Naive thymus-derived CD8-positive, alpha-beta T cell (primary cell): Measurements from ENCODE around the gene NOL8. TPM values are rescaled to one million over a fixed set of nuclear protein-coding genes. Genes with fewer than 3 reads are reported as not detected.

Experiments used
- ATAC-seq, 2 donors: fragments of 150-1000 bp; cut with Tn5 transposase in 1 of 2; sonication (Bioruptor Pico), chemical (Tn5 transposase) in 1 of 2; 1 replicate in 1 of 2; 2 replicates in 1 of 2; pipeline ENCODE4 v1.10.0; 2021; ENCODE audit warnings: mild to moderate bottlenecking in 2 of 2, moderate library complexity in 2 of 2
- POLR2A ChIA-PET: fragments of 350-600 bp; sonication (Branson Sonifier 250); formaldehyde crosslinking; loops from one replicate; lab custom pipeline; 2021; ENCODE audit warnings: antibody characterized with exemption; lab: Charles Lee
- DNase-seq, 10 donors: peaks; one replicate each; pipeline versions ENCODE4 v3.0.0 to v3.0.0-alpha.2; 2020 to 2022
- H3K27ac Mint-ChIP-seq, 10 donors: one replicate each; pipeline ENCODE4 v1.8.0; 2020 to 2022; ENCODE audit warnings: mild to moderate bottlenecking in 10 of 10, mixed read lengths in 10 of 10, moderate library complexity in 4 of 10, inconsistent platforms in 1 of 10
- H3K27me3 Mint-ChIP-seq, 5 donors: one replicate each; pipeline ENCODE4 v1.8.0; 2021 to 2022; ENCODE audit warnings: mixed read lengths in 5 of 5
- H3K36me3 Mint-ChIP-seq, 3 donors: one replicate each; pipeline ENCODE4 v1.8.0; 2020 to 2022; ENCODE audit warnings: mixed read lengths in 3 of 3, mild to moderate bottlenecking in 2 of 3, inconsistent platforms in 1 of 3
- H3K4me1 Mint-ChIP-seq, 4 donors: one replicate each; pipeline ENCODE4 v1.8.0; 2021 to 2022; ENCODE audit warnings: mixed read lengths in 4 of 4
- H3K4me3 Mint-ChIP-seq, 10 donors: one replicate each; pipeline ENCODE4 v1.8.0; 2020 to 2022; ENCODE audit warnings: mild to moderate bottlenecking in 10 of 10, mixed read lengths in 10 of 10, moderate library complexity in 6 of 10, inconsistent platforms in 1 of 10
- H3K9me3 Mint-ChIP-seq, 9 donors: one replicate each; pipeline ENCODE4 v1.8.0; 2020 to 2022; ENCODE audit warnings: mixed read lengths in 9 of 9, mild to moderate bottlenecking in 3 of 9, inconsistent platforms in 1 of 9, moderate library complexity in 1 of 9
- polyA plus RNA-seq, 3 donors: library from polyadenylated mRNA; unstranded; fragments of 300-500 nt; fragmentation: Illumina TruSeq; gene quantifications; one replicate each; pipeline ENCODE4 v1.2.3, GENCODE V29; 2021
- total RNA-seq, 8 experiments: library from RNA in 2 of 8; stranded (reverse) in 2 of 8; gene quantifications; one replicate each; pipeline ENCODE4 v1.2.3 and lab custom pipeline; 2021 to 2026

NOL8 gene
- total and polyA plus RNA-seq, 5 experiments from 2014 or later = 15.0 to 105 (median 29.1) TPM

GRCh38 chr9:92300936-92301335 is 24.2 kb downstream of the NOL8 start:
- DNase-seq (no peak), ATAC-seq (no peak)
- Mint-ChIP-seq H3K4me3 (no peak overlapping the region), H3K9me3 (no peaks in the 10 kb centered on the region), H3K4me1 (peaks cover 1 to 18% (median 3%) of the 10 kb centered on the region in 4 donors), H3K27ac (peak overlapping the region in 1 of 10 donors; percentile 15), H3K27me3 (no peaks in the 10 kb centered on the region), H3K36me3 (peaks cover 18 to 84% (median 19%) of the 10 kb centered on the region in 3 donors)
- POLR2A ChIA-PET = no interaction called here

GRCh38 chr9:92299116-92299515 is 26.0 kb downstream of the NOL8 start:
- POLR2A ChIA-PET = no interaction called here
- Mint-ChIP-seq H3K4me1 (peaks cover 10 to 34% (median 18%) of the 10 kb centered on the region in 4 donors), H3K4me3 (no peak overlapping the region), H3K9me3 (no peaks in the 10 kb centered on the region), H3K27me3 (no peaks in the 10 kb centered on the region), H3K27ac (peak overlapping the region in 7 of 10 donors; percentile 4 to 81 (median 24)), H3K36me3 (peaks cover 15 to 67% (median 16%) of the 10 kb centered on the region in 3 donors)
- DNase-seq (no peak), ATAC-seq (no peak)

GRCh38 chr9:92298036-92298435 is 27.1 kb downstream of the NOL8 start:
- Mint-ChIP-seq H3K27ac (peak overlapping the region in 6 of 10 donors; percentile 16 to 77 (median 50)), H3K4me3 (peak overlapping the region in 2 of 10 donors; percentile 48 to 58), H3K4me1 (peaks cover 16 to 42% (median 27%) of the 10 kb centered on the region in 4 donors), H3K36me3 (peaks cover 13 to 56% (median 16%) of the 10 kb centered on the region in 3 donors), H3K9me3 (no peaks in the 10 kb centered on the region), H3K27me3 (peaks cover 0 to 1% (median 0%) of the 10 kb centered on the region in 5 donors)
- ATAC-seq (no peak), DNase-seq (no peak)
- POLR2A ChIA-PET = no interaction called here

GRCh38 chr9:92297611-92298010 is 27.5 kb downstream of the NOL8 start:
- ATAC-seq = no peak
- DNase-seq = no peak
- H3K9me3 Mint-ChIP-seq = no peaks in the 10 kb centered on the region
- H3K36me3 Mint-ChIP-seq = peaks cover 9 to 52% (median 16%) of the 10 kb centered on the region in 3 donors
- H3K4me1 Mint-ChIP-seq = peaks cover 21 to 47% (median 31%) of the 10 kb centered on the region in 4 donors
- peak overlapping the region in 8 of 10 donors; percentile 16 to 77 (median 57) for H3K27ac Mint-ChIP-seq
- H3K4me3 Mint-ChIP-seq = peak overlapping the region in 3 of 10 donors; percentile 10 to 58 (median 48)
- POLR2A ChIA-PET = no interaction called here
- peaks cover 0 to 1% (median 0%) of the 10 kb centered on the region in 5 donors for H3K27me3 Mint-ChIP-seq

- H3K27me3 Mint-ChIP-seq = peaks cover 0 to 1% (median 0%) of the 10 kb centered on the region in 5 donors
- POLR2A ChIA-PET = no interaction called here
These were observed 29.3 kb downstream of the NOL8 start for GRCh38 chr9:92295827-92296258.

GRCh38 chr9:92295240-92295790 is 29.8 kb downstream of the NOL8 start:
- peaks cover 28 to 64% (median 48%) of the 10 kb centered on the region in 4 donors for H3K4me1 Mint-ChIP-seq
- H3K27ac Mint-ChIP-seq = peak overlapping the region in 9 of 10 donors; percentile 34 to 99 (median 84)
- ATAC-seq (no peak), DNase-seq (no peak)
- peaks cover 0 to 1% (median 0%) of the 10 kb centered on the region in 5 donors for H3K27me3 Mint-ChIP-seq
- H3K36me3 Mint-ChIP-seq = peaks cover 4 to 41% (median 14%) of the 10 kb centered on the region in 3 donors
- POLR2A ChIA-PET = interaction anchor here (1.1 kb wide), 1 partner anchor 180 kb away, joined by 4 read pairs; the partner anchor contains the start of gene SPTLC1
- H3K9me3 Mint-ChIP-seq = no peaks in the 10 kb centered on the region
- H3K4me3 Mint-ChIP-seq = peak overlapping the region in 7 of 10 donors; percentile 20 to 99 (median 49)

More at GRCh38 chr9:92295827-92296258, 29.3 kb downstream of the NOL8 start:
- Mint-ChIP-seq H3K27ac (peak overlapping the region in 8 of 10 donors; percentile 7 to 99 (median 85)), H3K9me3 (no peaks in the 10 kb centered on the region), H3K4me1 (peaks cover 27 to 63% (median 46%) of the 10 kb centered on the region in 4 donors), H3K36me3 (peaks cover 4 to 40% (median 13%) of the 10 kb centered on the region in 3 donors), H3K4me3 (peak overlapping the region in 1 of 10 donors; percentile 24)
- ATAC-seq (no peak), DNase-seq (no peak)

- POLR2A ChIA-PET = interaction anchor here (0.9 to 1.1 kb wide), 4 partner anchors 9 to 376 kb away, joined by 3 to 4 read pairs (median 4); partner anchors contain the start of genes IPPK and SPTLC1
- Mint-ChIP-seq H3K9me3 (no peaks in the 10 kb centered on the region), H3K36me3 (peaks cover 3 to 42% (median 14%) of the 10 kb centered on the region in 3 donors), H3K4me3 (peak overlapping the region; percentile 94 to 99 (median 98)), H3K27ac (peak overlapping the region; percentile 96 to 99 (median 99)), H3K27me3 (peaks cover 0 to 1% (median 0%) of the 10 kb centered on the region in 5 donors), H3K4me1 (peaks cover 28 to 70% (median 49%) of the 10 kb centered on the region in 4 donors)
- peak in 1 of 10 donors; percentile 5 for DNase-seq
- no peak for ATAC-seq
These were observed 30.9 kb downstream of the NOL8 start for GRCh38 chr9:92294297-92294676.

GRCh38 chr9:92293452-92294296 is 31.5 kb downstream of the NOL8 start, which contains the start of gene IARS1:
Gene IARS1, minus strand, starts transcription at chr9:92293697. Its CDS starts 4,278 bp downstream, at chr9:92289419.
- no peaks in the 10 kb centered on the region for H3K9me3 Mint-ChIP-seq
- DNase-seq (peak; percentile 97 to 100 (median 100)), ATAC-seq (peak; percentile 93 to 97)
- POLR2A ChIA-PET = interaction anchor here (0.9 to 3.1 kb wide), 4 partner anchors 9 to 376 kb away, joined by 3 to 8 read pairs (median 4); partner anchors contain the start of genes CENPP, IPPK and NOL8
- H3K4me1 Mint-ChIP-seq = peaks cover 27 to 66% (median 50%) of the 10 kb centered on the region in 4 donors
- H3K27ac Mint-ChIP-seq = peak within 1 kb of the TSS; percentile 96 to 99 (median 99)
- H3K27me3 Mint-ChIP-seq = peaks cover 0 to 1% (median 0%) of the 10 kb centered on the region in 5 donors
- peaks cover 0 to 40% (median 14%) of the 10 kb centered on the region in 3 donors for H3K36me3 Mint-ChIP-seq
- H3K4me3 Mint-ChIP-seq = peak within 1 kb of the TSS; percentile 94 to 99 (median 98)

- Mint-ChIP-seq H3K36me3 (peaks cover 0 to 41% (median 20%) of the 10 kb centered on the region in 3 donors), H3K27me3 (peaks cover 0 to 1% (median 0%) of the 10 kb centered on the region in 5 donors), H3K9me3 (no peaks in the 10 kb centered on the region), H3K4me1 (peaks cover 29 to 65% (median 53%) of the 10 kb centered on the region in 4 donors), H3K4me3 (peak overlapping the region; percentile 94 to 99 (median 98)), H3K27ac (peak overlapping the region; percentile 83 to 99 (median 99))
- no peak for DNase-seq
- ATAC-seq = no peak
- POLR2A ChIA-PET = interaction anchor here (0.5 to 3.1 kb wide), 2 partner anchors 33 to 37 kb away, joined by 3 to 8 read pairs; partner anchors contain the start of genes CENPP and NOL8
These were observed 32.1 kb downstream of the NOL8 start for GRCh38 chr9:92293075-92293354.

- H3K4me3 Mint-ChIP-seq = peak overlapping the region; percentile 94 to 99 (median 98)
- DNase-seq = no peak
- peaks cover 0 to 1% (median 0%) of the 10 kb centered on the region in 5 donors for H3K27me3 Mint-ChIP-seq
- H3K36me3 Mint-ChIP-seq = peaks cover 0 to 41% (median 17%) of the 10 kb centered on the region in 3 donors
- peaks cover 31 to 61% (median 53%) of the 10 kb centered on the region in 4 donors for H3K4me1 Mint-ChIP-seq
- no peak for ATAC-seq
- no peaks in the 10 kb centered on the region for H3K9me3 Mint-ChIP-seq
- POLR2A ChIA-PET = interaction anchor here (0.5 to 3.1 kb wide), 3 partner anchors 33 to 127 kb away, joined by 3 to 8 read pairs (median 3); partner anchors contain the start of genes CENPP and NOL8
- H3K27ac Mint-ChIP-seq = peak overlapping the region; percentile 83 to 99 (median 99)
These were observed 32.6 kb downstream of the NOL8 start for GRCh38 chr9:92292338-92293074.

GRCh38 chr9:92291577-92291976 is 33.6 kb downstream of the NOL8 start:
- H3K4me1 Mint-ChIP-seq = peaks cover 31 to 56% (median 55%) of the 10 kb centered on the region in 4 donors

More at GRCh38 chr9:92291577-92291976, 33.6 kb downstream of the NOL8 start:
- DNase-seq (no peak), ATAC-seq (no peak)
- POLR2A ChIA-PET = interaction anchor here (0.6 to 3.1 kb wide), 4 partner anchors 27 to 177 kb away, joined by 3 to 8 read pairs (median 3); partner anchors contain the start of genes CENPP and NOL8
- Mint-ChIP-seq H3K27ac (peak overlapping the region in 7 of 10 donors; percentile 7 to 85 (median 44)), H3K36me3 (peaks cover 0 to 41% (median 10%) of the 10 kb centered on the region in 3 donors), H3K9me3 (no peaks in the 10 kb centered on the region), H3K27me3 (peaks cover 0 to 1% (median 0%) of the 10 kb centered on the region in 5 donors), H3K4me3 (peak overlapping the region in 6 of 10 donors; percentile 8 to 99 (median 28))
